Stimulated activated CD8-positive, alpha-beta memory T cell treated with anti-CD3 and anti-CD28 coated beads, Interleukin-7, amount 100 ng/mL, for 24 hours (primary cell): Measurements from ENCODE around the gene B4GALT2.

Experiments
- DNase-seq: peaks from one replicate; pipeline ENCODE4 v3.0.0-alpha.2; 2020; ENCODE audit warnings: low read depth

Gene B4GALT2

GRCh38 chr1:43969746-43970466, 9.1 kb upstream of the B4GALT2 start, which contains the start of gene DPH2:
TSS of gene DPH2 (plus strand) at chr1:43970010. CDS start at chr1:43970176, 166 bp downstream.
- DNase-seq: peak; percentile 94

GRCh38 chr1:43970502-43970901, 8.5 kb upstream of the B4GALT2 start:
- DNase-seq: no peak

- DNase-seq: no peak
Measured at GRCh38 chr1:43970911-43971310, 8.1 kb upstream of the B4GALT2 start.

GRCh38 chr1:43971336-43971980, 7.6 kb upstream of the B4GALT2 start:
- DNase-seq: no peak

- DNase-seq: no peak
Measured at GRCh38 chr1:43973981-43974442, 5.0 kb upstream of the B4GALT2 start.

GRCh38 chr1:43974443-43975248, 4.4 kb upstream of the B4GALT2 start, which contains the start of gene ATP6V0B:
TSS of gene ATP6V0B (plus strand) at chr1:43974960. CDS start at chr1:43975041, 81 bp downstream.
- DNase-seq: peak; percentile 95

- no peak for DNase-seq
Measured at GRCh38 chr1:43975249-43975961, 3.6 kb upstream of the B4GALT2 start.

- no peak for DNase-seq
Measured at GRCh38 chr1:43976045-43976444, 3.0 kb upstream of the B4GALT2 start.

- DNase-seq: no peak
Measured at GRCh38 chr1:43976890-43977289, 2.1 kb upstream of the B4GALT2 start.

- no peak for DNase-seq
Measured at GRCh38 chr1:43977376-43978263, 1.4 kb upstream of the B4GALT2 start.

GRCh38 chr1:43978264-43978550, 803 bp upstream of the B4GALT2 start:
- no peak for DNase-seq

GRCh38 chr1:43979261-43979527, 184 bp downstream of the B4GALT2 start:
- no peak for DNase-seq

GRCh38 chr1:43979528-43980254, 681 bp downstream of the B4GALT2 start:
- no peak for DNase-seq

- DNase-seq: no peak
Measured at GRCh38 chr1:43980255-43981134, 1.5 kb downstream of the B4GALT2 start.

- no peak for DNase-seq
Measured at GRCh38 chr1:43981135-43981491, 2.1 kb downstream of the B4GALT2 start.

GRCh38 chr1:43981636-43982035, 2.6 kb downstream of the B4GALT2 start:
- DNase-seq: no peak

- no peak for DNase-seq
Measured at GRCh38 chr1:43982241-43982640, 3.2 kb downstream of the B4GALT2 start.

GRCh38 chr1:43982808-43983207, 3.8 kb downstream of the B4GALT2 start:
- DNase-seq: no peak

- no peak for DNase-seq
Measured at GRCh38 chr1:43983253-43983899, 4.4 kb downstream of the B4GALT2 start.
